Loucy (cell line): ENCODE measurements around the gene VSIG10.

Experiments
- CTCF ChIP-seq: fragments of 200-600 bp; sonication (generic); conservative IDR thresholded peaks from 2 replicates; pipeline ENCODE4 v1.5.1; 2014; ENCODE audit warnings: mild to moderate bottlenecking, antibody characterized with exemption, low read length
- EZH2phosphoT487 ChIP-seq: fragments of 200-600 bp; IDR thresholded peaks from 2 replicates; pipeline ENCODE4 v1.6.1; 2018; ENCODE audit warnings: antibody characterized with exemption, mild to moderate bottlenecking, moderate library complexity, borderline replicate concordance

- TF ChIP-seq CTCF = no peak
- no peak for TF ChIP-seq EZH2phosphoT487
Observed at GRCh38 chr12:118137148-118137678, 33.4 kb upstream of the VSIG10 start.
